Activated B cell treated with CpG ODN at 0.5 μM for 24 hours (primary cell): ENCODE measurements around the gene DYRK3. TPM values are rescaled to one million over a fixed set of nuclear protein-coding genes. Genes with fewer than 3 reads are reported as not detected.

ENCODE experiments used
- ATAC-seq: fragments of 200-7000 bp; cut with Tn5 transposase; one replicate; pipeline ENCODE4 v1.10.0; 2021; ENCODE audit warnings: low read depth, mild to moderate bottlenecking, moderate library complexity
- CTCF ChIA-PET: fragments of 350-600 bp; sonication (Branson Sonifier 250); formaldehyde crosslinking; loops from one replicate; lab custom pipeline; 2021; ENCODE audit warnings: antibody characterized with exemption; lab: Charles Lee
- POLR2A ChIA-PET: fragments of 350-600 bp; sonication (Branson Sonifier 250); formaldehyde crosslinking; loops from one replicate; lab custom pipeline; 2021; ENCODE audit warnings: antibody characterized with exemption; lab: Charles Lee
- DNase-seq: peaks from one replicate; pipeline ENCODE4 v3.0.0; 2022
- H3K27ac Mint-ChIP-seq: one replicate; pipeline ENCODE4 v1.8.0; 2020; ENCODE audit warnings: mixed read lengths
- H3K27me3 Mint-ChIP-seq: one replicate; pipeline ENCODE4 v1.8.0; 2021; ENCODE audit warnings: mixed read lengths
- H3K36me3 Mint-ChIP-seq: one replicate; pipeline ENCODE4 v1.8.0; 2021; ENCODE audit warnings: low read depth, mixed read lengths
- H3K4me1 Mint-ChIP-seq: one replicate; pipeline ENCODE4 v1.8.0; 2021; ENCODE audit warnings: mixed read lengths
- H3K4me3 Mint-ChIP-seq: one replicate; pipeline ENCODE4 v1.8.0; 2020; ENCODE audit warnings: mild to moderate bottlenecking, mixed read lengths
- H3K9me3 Mint-ChIP-seq: one replicate; pipeline ENCODE4 v1.8.0; 2020; ENCODE audit warnings: mixed read lengths
- CTCF ChIP-seq: fragments of 200-600 bp; IDR thresholded peaks from one replicate; pipeline ENCODE4 v1.8.0; 2022; ENCODE audit warnings: antibody characterized with exemption, mild to moderate bottlenecking
- intact Hi-C: fragments of 100-400 bp; cut with micrococcal nuclease; formaldehyde crosslinking; loops from one replicate; pipeline ENCODE4 v1.15.1; 2024
- total RNA-seq: library from RNA; stranded (reverse); gene quantifications from 2 replicates; pipeline ENCODE4 v1.2.3, GENCODE V29; 2022

The DYRK3 gene
- total RNA-seq, 1 donor from 2014 or later, result 0.33 TPM

- intact Hi-C loops, result loop anchor here (10.0 kb wide), 1 partner anchor 733 kb away; no protein-coding TSS in a partner anchor
- Mint-ChIP-seq H3K36me3 (peaks cover 7% of the 10 kb centered on the region), H3K27ac (peak overlapping the region; percentile 60), H3K9me3 (no peaks in the 10 kb centered on the region), H3K27me3 (no peaks in the 10 kb centered on the region), H3K4me3 (peak overlapping the region; percentile 57), H3K4me1 (peaks cover 75% of the 10 kb centered on the region)
- ATAC-seq, result peak; percentile 12
- no peak for TF ChIP-seq CTCF
- POLR2A ChIA-PET, result interaction anchor here (0.5 to 0.6 kb wide), 3 partner anchors 9 to 681 kb away, joined by 3 to 4 read pairs (median 3); no protein-coding TSS in a partner anchor
- DNase-seq, result no peak
- CTCF ChIA-PET, result interaction anchor here (1.4 to 3.8 kb wide), 2 partner anchors 17 to 44 kb away, joined by 5 to 26 read pairs; no protein-coding TSS in a partner anchor
Observed at GRCh38 chr1:206682111-206682510, 46.8 kb downstream of the DYRK3 start.

GRCh38 chr1:206683313-206683712, 48.0 kb downstream of the DYRK3 start:
- peak overlapping the region; percentile 17 for H3K4me3 Mint-ChIP-seq

GRCh38 chr1:206684003-206684402, 48.7 kb downstream of the DYRK3 start:
- H3K4me1 Mint-ChIP-seq, result peaks cover 83% of the 10 kb centered on the region
- no peaks in the 10 kb centered on the region for H3K27me3 Mint-ChIP-seq
- peak overlapping the region; percentile 82 for H3K4me3 Mint-ChIP-seq
- POLR2A ChIA-PET, result interaction anchor here (0.6 to 1.9 kb wide), 14 partner anchors 11 to 241 kb away, joined by 3 to 9 read pairs (median 3); partner anchors contain the start of genes DYRK3 and FCMR
- no peak for ATAC-seq
- H3K36me3 Mint-ChIP-seq, result peaks cover 7% of the 10 kb centered on the region
- intact Hi-C loops, result loop anchor here (2.0 to 10.0 kb wide), 2 partner anchors 49 to 731 kb away; partner anchors contain the start of gene DYRK3
- TF ChIP-seq CTCF, result no peak
- DNase-seq, result no peak
- H3K27ac Mint-ChIP-seq, result no peak overlapping the region
- CTCF ChIA-PET, result interaction anchor here (3.8 kb wide), 1 partner anchor 19 kb away, joined by 26 read pairs; no protein-coding TSS in a partner anchor
- H3K9me3 Mint-ChIP-seq, result no peaks in the 10 kb centered on the region

More at GRCh38 chr1:206683313-206683712, 48.0 kb downstream of the DYRK3 start:
- DNase-seq, result no peak
- Mint-ChIP-seq H3K4me1 (peaks cover 85% of the 10 kb centered on the region), H3K27me3 (no peaks in the 10 kb centered on the region), H3K27ac (peak overlapping the region; percentile 18), H3K9me3 (no peaks in the 10 kb centered on the region), H3K36me3 (peaks cover 7% of the 10 kb centered on the region)
- intact Hi-C loops, result loop anchor here (10.0 kb wide), 1 partner anchor 731 kb away; no protein-coding TSS in a partner anchor
- ChIA-PET POLR2A (interaction anchor here (0.9 to 1.0 kb wide), 2 partner anchors 11 to 13 kb away, joined by 3 read pairs; no protein-coding TSS in a partner anchor), CTCF (interaction anchor here (1.4 to 3.8 kb wide), 2 partner anchors 19 to 43 kb away, joined by 5 to 26 read pairs; no protein-coding TSS in a partner anchor)
- no peak for TF ChIP-seq CTCF
- no peak for ATAC-seq

- intact Hi-C loops, result loop anchor here (2.0 to 10.0 kb wide), 2 partner anchors 50 to 730 kb away; partner anchors contain the start of gene DYRK3
- TF ChIP-seq CTCF, result no peak
- DNase-seq (peak; percentile 72), ATAC-seq (peak; percentile 65)
- H3K4me3 Mint-ChIP-seq, result peak within 1 kb of the TSS; percentile 94
- H3K9me3 Mint-ChIP-seq, result no peaks in the 10 kb centered on the region
- peaks cover 7% of the 10 kb centered on the region for H3K36me3 Mint-ChIP-seq
- H3K27me3 Mint-ChIP-seq, result no peaks in the 10 kb centered on the region
- POLR2A ChIA-PET, result interaction anchor here (0.5 to 1.9 kb wide), 13 partner anchors 12 to 241 kb away, joined by 3 to 9 read pairs (median 3); partner anchors contain the start of genes DYRK3 and FCMR
- peaks cover 80% of the 10 kb centered on the region for H3K4me1 Mint-ChIP-seq
- CTCF ChIA-PET, result interaction anchor here (3.8 kb wide), 1 partner anchor 20 kb away, joined by 26 read pairs; no protein-coding TSS in a partner anchor
- H3K27ac Mint-ChIP-seq, result peak within 1 kb of the TSS; percentile 90
Observed at GRCh38 chr1:206684478-206685333, 49.4 kb downstream of the DYRK3 start, which contains the start of gene MAPKAPK2. Gene MAPKAPK2, plus strand, starts transcription at chr1:206684905. Its CDS starts 325 bp downstream, at chr1:206685230.
